ENCODE measurements around the gene CLEC2L. TPM values are rescaled to one million over a fixed set of nuclear protein-coding genes. Genes with fewer than 3 reads are reported as not detected.
"Not testable (repeated sequence)": the region's sequence is repeated elsewhere in the genome, so short reads cannot be mapped to it uniquely, and the experiment has no call there.

Gene CLEC2L
- total RNA-seq, 1 donor from 2014 or later, result not detected

GRCh38 chr7:139544645-139545044 is 21.2 kb downstream of the CLEC2L start:
- ATAC-seq (no peak), DNase-seq (no peak)
- intact Hi-C loops (cut with micrococcal nuclease), result no loop called here

- intact Hi-C loops (cut with micrococcal nuclease), result no loop called here
- ATAC-seq (no peak), DNase-seq (no peak)
Measured at GRCh38 chr7:139548302-139549028, 25.0 kb downstream of the CLEC2L start.

- not testable (repeated sequence) for ATAC-seq
Measured at GRCh38 chr7:139553991-139554700, 30.7 kb downstream of the CLEC2L start.

GRCh38 chr7:139557857-139558581 is 34.5 kb downstream of the CLEC2L start:
- intact Hi-C loops (cut with micrococcal nuclease), result no loop called here
- ATAC-seq (no peak), DNase-seq (no peak)

More at GRCh38 chr7:139553991-139554700, 30.7 kb downstream of the CLEC2L start:
- DNase-seq; intact Hi-C loops (cut with micrococcal nuclease): not testable (repeated sequence)

GRCh38 chr7:139559364-139560105 is 36.0 kb downstream of the CLEC2L start:
- ATAC-seq (no peak), DNase-seq (no peak)
- intact Hi-C loops (cut with micrococcal nuclease), result no loop called here

- ATAC-seq (no peak), DNase-seq (no peak)
- intact Hi-C loops (cut with micrococcal nuclease), result no loop called here
Measured at GRCh38 chr7:139560199-139560598, 36.7 kb downstream of the CLEC2L start.

GRCh38 chr7:139560678-139561077 is 37.2 kb downstream of the CLEC2L start:
- peak; percentile 46 for DNase-seq
- ATAC-seq, result no peak
- intact Hi-C loops (cut with micrococcal nuclease), result no loop called here

GRCh38 chr7:139562491-139562890 is 39.0 kb downstream of the CLEC2L start:
- ATAC-seq, result no peak
- intact Hi-C loops (cut with micrococcal nuclease), result no loop called here
- DNase-seq, result no peak

GRCh38 chr7:139562961-139563565 is 39.6 kb downstream of the CLEC2L start:
- no peak for DNase-seq
- intact Hi-C loops (cut with micrococcal nuclease), result no loop called here
- ATAC-seq, result peak; percentile 29

GRCh38 chr7:139563856-139564255 is 40.4 kb downstream of the CLEC2L start:
- intact Hi-C loops (cut with micrococcal nuclease), result no loop called here
- DNase-seq (no peak), ATAC-seq (no peak)

- intact Hi-C loops (cut with micrococcal nuclease), result no loop called here
- no peak for DNase-seq
- ATAC-seq, result no peak
Measured at GRCh38 chr7:139566075-139566474, 42.6 kb downstream of the CLEC2L start.

- DNase-seq (no peak), ATAC-seq (no peak)
- intact Hi-C loops (cut with micrococcal nuclease), result no loop called here
Measured at GRCh38 chr7:139566736-139567646, 43.5 kb downstream of the CLEC2L start.

- intact Hi-C loops (cut with micrococcal nuclease), result no loop called here
- DNase-seq (no peak), ATAC-seq (no peak)
Measured at GRCh38 chr7:139567647-139568345, 44.3 kb downstream of the CLEC2L start.

GRCh38 chr7:139568346-139568675 is 44.8 kb downstream of the CLEC2L start:
- intact Hi-C loops (cut with micrococcal nuclease), result no loop called here
- DNase-seq (no peak), ATAC-seq (no peak)

- intact Hi-C loops (cut with micrococcal nuclease), result no loop called here
- ATAC-seq (no peak), DNase-seq (no peak)
Measured at GRCh38 chr7:139568813-139569490, 45.5 kb downstream of the CLEC2L start.

GRCh38 chr7:139570119-139570518 is 46.6 kb downstream of the CLEC2L start:
- no peak for DNase-seq
- intact Hi-C loops (cut with micrococcal nuclease), result no loop called here
- no peak for ATAC-seq

- intact Hi-C loops (cut with micrococcal nuclease), result no loop called here
- no peak for ATAC-seq
- no peak for DNase-seq
Measured at GRCh38 chr7:139570626-139571025, 47.1 kb downstream of the CLEC2L start.
